ENCODE results near the gene KRTAP10-2.
"Not testable (repeated sequence)": the region's sequence is repeated elsewhere in the genome, so short reads cannot be mapped to it uniquely, and the experiment has no call there.

Gene KRTAP10-2

DNA sequence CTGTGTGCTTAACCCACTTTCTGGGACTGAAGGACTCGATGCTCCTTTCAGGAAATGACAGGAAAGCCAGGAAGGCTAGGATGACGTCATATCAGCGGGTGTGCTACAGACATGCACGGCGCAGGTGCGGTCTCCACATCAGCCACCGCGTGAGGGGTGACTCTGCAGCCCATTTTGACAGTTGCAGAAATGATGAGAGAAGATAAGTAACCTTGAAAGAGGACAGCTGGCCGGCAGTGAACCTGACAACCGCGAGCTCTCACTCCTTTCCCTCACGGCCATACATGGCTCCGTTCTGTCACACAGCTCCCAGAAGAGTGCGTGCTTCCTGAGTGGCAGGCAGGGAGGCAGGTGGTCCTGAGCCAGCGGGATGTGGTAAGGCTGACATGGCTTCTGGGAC, 30.8 kb upstream of the KRTAP10-2 start:
- no peak for ATAC-seq
- DNase-seq: no peak

DNA sequence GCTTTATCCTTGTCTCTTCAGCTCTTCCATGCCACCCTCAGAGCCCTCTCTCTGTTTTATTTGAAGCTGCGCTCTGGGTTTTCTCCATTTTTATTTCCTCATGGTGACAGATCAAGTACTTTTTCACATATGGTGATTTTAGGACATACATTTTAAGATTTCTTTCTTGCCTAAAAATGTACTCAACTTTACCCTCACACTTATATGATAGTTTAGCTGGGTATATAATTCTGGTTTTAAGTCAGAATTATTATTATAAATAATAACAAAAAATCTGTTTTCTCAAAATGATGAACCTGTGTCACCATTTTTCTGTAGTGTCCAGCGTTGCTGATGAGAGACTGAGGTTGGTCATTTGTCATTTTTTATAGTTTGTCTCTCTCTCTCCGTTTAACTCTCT, 29.9 kb upstream of the KRTAP10-2 start:
- no peak for DNase-seq
- ATAC-seq: no peak

DNA sequence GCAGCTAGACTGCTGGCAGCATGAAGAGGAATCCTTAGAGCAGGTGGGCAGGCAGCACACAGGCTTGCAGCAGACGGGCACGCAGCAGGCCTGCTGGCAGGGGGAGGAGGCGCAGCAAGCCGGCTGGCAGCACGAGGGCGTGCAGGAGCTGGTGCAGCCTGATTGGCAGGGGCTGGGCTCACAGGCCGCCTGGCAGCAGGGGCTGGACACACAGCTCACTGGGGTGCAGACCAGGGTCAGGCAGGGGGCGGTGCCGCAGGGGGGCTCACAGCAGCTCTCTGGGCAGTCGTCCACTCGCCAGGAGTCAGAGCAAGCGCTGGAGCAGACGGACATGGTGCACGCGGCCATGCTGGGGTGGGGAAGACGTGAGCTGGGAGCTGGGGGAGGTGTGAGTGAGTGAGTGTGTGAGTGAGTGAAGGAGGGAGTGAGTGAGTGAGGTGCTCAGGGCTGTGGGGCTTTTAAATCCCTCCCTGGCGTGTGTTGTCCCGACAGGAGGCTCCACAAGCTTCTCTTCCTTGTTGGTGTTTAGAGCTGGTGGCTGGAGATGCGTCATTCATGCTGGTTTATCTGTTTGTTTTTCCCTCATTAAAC, 29.0 kb upstream of the KRTAP10-2 start, which contains the start of gene KRTAP10-5:
KRTAP10-5 (minus strand) TSS at position 374 of the 591 bp plus-strand sequence; CDS start at position 348, 26 bp downstream.
- not testable (repeated sequence) for ATAC-seq, DNase-seq

DNA sequence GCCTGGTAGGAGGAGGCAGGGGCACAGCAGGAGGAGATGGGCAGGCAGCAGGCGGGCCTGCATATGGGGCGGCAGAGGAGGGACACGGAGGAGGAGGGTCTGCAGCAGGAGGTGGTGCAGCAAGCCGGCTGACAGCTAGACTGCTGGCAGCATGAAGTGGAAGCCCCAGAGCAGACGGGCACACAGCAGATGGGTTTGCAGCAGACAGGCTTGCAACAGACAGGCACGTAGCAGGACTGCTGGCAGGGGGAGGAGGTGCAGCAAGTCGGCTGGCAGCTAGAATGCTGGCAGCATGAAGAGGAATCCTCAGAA, 28.5 kb upstream of the KRTAP10-2 start:
- ATAC-seq (no peak), DNase-seq (no peak)

DNA sequence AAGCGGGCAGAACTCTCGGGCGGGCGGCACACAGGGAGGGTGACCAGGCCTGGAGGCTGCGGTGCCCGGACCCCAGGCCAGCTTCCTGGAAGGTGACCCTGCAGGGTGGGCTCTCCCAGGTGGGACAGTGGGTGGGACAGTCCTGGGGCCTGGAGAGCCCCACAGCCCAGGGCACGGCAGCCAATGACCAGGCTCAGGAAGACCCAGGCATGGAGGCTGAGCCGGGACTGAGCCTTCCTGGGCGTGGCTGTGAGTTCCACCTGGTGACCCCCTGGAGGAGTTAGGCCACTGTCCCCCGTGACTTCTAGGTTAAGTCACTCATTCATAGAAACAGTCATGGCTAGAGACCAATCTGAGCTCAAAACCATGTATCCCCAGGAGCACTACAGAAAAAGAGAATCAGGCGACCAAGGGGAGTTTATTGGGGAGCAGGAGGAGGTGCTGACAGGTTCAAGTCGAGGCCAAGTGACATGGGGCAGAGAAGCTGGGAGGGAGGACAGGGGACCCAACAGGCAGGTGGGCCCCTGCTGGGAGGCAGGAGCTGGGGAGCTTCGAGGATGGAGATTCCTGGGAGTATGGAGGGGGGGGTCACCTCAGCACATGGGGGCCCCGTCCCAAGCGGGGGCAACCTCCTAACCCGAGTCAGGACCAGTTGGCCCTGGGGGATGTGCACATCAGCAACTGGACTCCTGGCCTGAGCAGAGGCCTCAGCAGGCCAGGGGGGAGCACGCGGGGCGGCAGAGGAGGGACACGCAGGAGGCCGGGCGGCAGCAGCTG, 27.9 kb upstream of the KRTAP10-2 start:
- ATAC-seq (peak; percentile 19), DNase-seq (no peak)

DNA sequence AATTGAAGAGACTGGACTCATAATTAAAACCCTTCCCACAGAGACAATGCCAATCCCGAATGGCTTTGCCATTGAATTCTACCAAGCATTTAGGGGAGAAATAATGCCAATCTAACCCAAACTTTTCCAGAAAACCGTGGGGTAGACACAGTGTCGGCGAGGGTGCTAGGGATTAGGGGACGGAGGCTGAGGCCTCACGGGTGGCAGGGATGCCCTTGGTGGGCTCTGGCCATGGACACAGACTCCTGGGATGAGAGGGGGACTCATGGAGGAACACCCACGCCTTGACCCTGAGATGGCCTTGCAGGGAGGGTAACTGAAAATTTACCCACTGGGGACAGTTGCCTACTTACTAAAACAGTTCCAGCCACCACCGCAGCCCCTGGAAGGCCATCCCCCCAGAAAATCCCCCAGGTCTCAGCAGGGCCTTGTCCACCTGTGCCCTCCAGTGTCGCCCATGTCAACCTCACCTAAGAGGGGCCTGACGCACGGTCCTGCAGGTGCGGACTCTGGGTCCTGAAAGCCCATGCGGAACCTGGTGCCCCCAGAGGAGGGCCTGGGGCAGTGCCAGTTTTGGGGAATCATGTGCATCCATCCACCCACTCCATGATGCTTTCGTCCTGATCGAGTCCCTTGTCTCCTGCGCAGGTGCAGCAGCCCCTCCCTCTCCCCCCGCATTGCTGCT, 27.2 kb upstream of the KRTAP10-2 start:
- DNase-seq (no peak), ATAC-seq (no peak)

DNA sequence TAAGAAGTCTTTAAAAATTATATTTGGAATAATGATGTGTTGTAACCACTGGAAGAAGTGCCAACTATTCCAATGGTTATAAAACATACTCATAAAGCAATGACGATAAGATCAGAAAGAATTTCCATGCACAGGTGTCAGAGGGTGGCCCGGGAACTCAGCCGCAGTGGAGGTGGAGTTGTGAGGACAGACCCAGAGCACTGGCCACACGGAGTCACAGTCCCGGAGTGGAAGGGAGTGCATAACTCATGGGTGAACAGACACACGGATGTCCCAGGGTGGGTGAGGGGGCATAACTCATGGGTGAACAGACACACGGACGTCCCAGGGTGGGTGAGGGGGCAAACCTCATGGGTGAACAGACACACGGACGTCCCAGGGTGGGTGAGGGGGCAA, 24.7 kb upstream of the KRTAP10-2 start:
- DNase-seq: no peak
- no peak for ATAC-seq

DNA sequence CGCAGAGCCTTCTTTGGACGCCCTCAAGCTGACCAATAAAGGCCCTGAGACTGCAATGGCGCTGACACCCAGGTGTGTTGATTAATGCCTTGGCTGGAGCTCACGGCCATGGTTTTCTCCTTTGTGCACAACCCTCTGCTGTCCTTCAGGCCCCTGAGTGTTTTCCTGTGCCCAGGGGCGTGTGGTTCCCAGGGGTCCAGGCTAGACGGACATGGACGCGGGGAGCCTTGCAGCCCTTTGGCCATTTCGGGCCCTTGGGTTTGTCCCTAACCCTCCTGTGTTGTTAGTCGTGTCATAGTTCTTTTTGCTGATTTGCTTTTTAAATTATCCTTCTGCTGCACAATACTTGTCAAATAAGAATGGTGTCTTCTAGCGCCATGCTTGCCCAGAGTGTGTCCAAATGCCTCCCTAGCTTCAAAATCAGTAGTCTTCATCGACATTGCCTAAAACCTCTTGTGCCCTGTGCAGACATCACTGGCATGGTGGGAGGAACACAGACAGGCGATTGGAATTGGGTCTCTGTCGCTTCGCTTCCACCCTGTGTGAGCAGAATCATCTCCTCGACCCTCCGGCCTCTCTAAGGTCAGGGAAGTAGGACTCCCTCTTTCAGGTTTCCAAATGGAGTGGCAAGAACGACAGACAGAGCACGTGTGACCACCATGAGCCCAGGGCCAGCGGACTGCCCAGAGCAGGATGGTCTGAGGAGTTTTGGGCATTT, 24.2 kb upstream of the KRTAP10-2 start:
- ATAC-seq (no peak), DNase-seq (no peak)

DNA sequence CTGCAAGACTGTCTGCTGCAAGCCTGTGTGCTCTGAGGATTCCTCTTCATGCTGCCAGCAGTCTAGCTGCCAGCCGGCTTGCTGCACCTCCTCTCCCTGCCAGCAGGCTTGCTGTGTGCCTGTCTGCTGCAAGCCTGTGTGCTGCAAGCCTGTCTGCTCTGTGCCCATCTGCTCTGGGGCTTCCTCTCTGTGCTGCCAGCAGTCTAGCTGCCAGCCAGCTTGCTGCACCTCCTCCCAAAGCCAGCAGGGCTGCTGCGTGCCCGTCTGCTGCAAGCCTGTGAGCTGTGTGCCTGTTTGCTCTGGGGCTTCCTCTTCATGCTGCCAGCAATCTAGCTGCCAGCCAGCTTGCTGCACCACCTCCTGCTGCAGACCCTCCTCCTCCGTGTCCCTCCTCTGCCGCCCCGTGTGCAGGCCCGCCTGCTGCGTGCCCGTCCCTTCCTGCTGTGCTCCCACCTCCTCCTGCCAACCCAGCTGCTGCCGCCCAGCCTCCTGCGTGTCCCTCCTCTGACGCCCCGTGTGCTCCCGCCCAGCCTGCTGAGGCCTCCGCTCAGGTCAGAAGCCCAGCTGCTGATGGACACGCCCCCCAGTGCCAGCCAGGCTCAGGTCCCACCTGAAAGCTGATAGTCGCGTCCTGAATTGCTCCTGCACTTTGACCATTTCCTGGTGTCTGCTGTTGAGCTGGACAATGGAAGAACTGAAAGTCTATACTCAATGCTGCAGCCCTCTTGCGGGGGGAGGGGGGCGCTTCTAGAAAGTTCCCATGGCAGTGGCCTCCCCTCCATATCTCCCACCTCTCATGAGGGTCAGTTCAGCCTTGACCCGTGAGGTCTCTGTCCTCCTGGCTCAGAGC, 23.4 kb upstream of the KRTAP10-2 start:
- no peak for DNase-seq
- no peak for ATAC-seq

DNA sequence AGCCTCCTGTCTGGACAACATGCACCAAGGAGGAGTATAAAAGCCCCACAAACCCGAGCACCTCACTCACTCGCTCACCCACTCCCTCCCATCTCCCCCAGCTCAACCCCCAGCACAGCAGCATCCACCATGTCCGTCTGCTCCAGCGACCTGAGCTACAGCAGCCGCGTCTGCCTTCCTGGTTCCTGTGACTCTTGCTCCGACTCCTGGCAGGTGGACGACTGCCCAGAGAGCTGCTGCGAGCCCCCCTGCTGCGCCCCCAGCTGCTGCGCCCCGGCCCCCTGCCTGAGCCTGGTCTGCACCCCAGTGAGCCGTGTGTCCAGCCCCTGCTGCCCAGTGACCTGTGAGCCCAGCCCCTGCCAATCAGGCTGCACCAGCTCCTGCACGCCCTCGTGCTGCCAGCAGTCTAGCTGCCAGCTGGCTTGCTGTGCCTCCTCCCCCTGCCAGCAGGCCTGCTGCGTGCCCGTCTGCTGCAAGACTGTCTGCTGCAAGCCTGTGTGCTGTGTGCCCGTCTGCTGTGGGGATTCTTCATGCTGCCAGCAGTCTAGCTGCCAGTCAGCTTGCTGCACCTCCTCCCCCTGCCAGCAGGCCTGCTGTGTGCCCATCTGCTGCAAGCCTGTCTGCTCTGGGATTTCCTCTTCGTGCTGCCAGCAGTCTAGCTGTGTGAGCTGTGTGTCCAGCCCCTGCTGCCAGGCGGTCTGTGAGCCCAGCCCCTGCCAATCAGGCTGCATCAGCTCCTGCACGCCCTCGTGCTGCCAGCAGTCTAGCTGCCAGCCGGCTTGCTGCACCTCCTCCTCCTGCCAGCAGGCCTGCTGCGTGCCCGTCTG, 22.5 kb upstream of the KRTAP10-2 start, which contains the start of gene KRTAP10-4:
KRTAP10-4 (plus strand) TSS at position 100 of the 827 bp plus-strand sequence; CDS start at position 130, 30 bp downstream.
- not testable (repeated sequence) for ATAC-seq, DNase-seq

DNA sequence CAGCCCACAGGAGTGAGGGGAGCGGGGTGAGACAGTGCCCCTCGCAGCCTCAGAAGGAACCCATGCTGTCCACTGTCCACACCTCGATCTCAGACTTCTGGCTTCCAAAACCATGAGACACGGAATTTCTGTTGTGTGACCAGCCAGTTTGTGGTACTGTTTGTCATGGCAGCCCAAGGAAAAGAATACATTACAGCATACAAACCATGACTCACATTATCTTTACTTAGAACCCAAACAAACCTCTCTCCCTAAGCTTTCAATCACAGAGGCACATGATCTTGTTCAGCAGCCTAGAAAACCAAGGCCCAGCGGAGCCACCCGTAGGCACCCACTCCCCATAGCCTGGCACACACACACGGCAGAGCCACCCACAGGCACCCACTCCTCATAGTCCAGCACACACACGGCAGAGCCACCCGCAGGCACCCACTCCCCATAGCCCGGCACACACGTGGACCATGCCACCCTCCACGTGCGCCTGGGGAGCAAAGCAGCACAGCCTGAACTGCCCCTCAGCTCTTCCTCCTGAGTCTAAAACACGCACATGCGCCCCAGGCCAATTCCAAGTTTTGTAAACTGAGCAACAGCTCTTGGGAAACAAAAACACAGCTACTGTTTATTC, 21.8 kb upstream of the KRTAP10-2 start:
- ATAC-seq (no peak), DNase-seq (no peak)

DNA sequence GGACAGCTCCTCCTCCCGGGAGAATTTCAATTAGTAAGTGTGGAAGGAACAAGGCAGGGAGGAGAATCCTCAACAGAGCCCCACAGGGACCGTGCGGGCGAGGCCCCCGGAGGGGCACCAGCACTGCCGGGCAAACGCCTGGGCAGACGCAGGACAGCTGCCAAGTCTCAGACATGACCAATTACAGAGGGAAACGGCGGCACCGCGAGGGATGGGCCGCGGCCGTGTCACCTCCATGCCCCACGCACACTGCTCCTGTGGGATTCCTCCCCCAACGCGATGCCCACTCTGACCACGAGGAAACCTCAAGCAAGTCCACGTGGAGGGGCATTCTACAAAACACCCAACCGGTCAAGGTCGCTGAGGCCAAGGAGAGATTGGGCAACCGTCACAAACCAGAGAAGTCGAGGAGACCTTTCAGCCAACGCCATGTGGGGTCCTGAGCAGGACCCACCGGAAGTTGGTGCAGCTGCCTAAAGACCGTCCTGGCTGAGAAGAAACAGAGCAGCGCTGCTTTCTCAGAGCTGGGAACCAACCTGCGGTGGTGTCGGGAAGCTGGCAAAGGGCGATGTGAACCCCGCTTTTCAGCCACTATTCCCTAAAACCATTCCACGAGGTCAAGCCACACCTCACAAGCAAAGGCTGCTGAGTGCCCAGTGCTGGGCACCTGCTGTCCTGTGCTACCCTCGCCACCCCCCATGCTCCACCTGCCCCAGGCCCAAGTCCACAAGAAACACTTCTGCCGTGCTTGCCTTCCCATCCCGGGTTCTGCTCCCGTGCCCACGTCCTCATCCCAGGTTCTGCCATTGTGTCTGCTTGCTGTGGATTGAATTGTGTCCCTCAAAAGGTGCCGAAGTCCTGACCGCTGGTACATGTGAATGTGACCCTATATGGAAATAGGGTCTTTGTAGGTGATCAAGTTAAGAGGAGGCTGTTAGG, 20.8 kb upstream of the KRTAP10-2 start:
- no peak for DNase-seq
- no peak for ATAC-seq

DNA sequence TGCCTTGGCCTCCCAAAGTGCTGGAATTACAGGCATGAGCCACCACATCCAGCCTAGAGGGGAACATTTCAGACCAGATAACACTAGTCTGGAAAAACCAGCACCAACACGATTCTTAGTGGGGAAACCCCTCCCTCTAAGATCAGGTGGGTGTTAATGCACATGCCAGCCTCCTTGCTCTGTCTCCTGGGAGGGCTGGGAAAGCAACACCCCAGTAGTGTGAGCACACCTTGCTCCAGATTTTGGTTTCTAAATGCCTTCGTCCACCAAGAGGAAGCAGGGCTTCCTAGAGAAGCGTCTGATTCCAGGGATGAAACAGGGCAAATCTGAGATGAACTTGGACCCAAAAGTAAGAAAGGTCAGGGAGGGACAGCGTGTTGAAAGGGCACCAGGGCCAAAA, 20.0 kb upstream of the KRTAP10-2 start:
- DNase-seq (no peak), ATAC-seq (no peak)

DNA sequence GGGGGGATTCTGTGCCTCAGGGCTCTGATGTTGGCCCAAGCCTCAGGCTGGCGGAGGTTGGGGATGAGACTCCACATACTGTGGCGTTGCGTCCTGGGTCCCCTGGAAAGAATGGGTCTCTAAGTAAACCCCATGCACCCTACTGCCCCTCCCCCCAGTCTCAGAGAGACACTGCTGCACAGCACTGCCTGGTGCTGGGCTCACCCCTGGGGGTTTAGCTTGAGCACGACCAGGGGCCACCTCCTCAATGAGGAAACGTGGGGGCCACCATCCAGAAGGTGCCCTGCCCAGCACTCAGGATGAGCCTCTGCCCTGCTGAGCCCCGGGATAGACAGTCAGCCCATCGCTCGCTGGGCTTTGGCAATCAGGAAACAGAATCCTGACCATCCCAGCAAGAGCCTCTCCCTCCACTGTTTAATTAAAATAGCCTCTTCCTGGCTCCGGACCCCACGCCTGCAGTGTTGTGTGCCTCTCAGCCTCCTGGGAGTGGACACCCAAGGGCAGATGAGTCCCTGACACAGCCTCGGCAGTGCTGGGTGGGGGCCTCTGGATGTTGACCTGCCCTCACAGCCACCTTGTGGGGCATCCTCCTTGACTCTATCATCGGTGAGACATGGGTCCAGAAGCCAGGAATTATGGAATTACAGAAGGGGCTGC, 18.7 kb upstream of the KRTAP10-2 start:
- no peak for DNase-seq

DNA sequence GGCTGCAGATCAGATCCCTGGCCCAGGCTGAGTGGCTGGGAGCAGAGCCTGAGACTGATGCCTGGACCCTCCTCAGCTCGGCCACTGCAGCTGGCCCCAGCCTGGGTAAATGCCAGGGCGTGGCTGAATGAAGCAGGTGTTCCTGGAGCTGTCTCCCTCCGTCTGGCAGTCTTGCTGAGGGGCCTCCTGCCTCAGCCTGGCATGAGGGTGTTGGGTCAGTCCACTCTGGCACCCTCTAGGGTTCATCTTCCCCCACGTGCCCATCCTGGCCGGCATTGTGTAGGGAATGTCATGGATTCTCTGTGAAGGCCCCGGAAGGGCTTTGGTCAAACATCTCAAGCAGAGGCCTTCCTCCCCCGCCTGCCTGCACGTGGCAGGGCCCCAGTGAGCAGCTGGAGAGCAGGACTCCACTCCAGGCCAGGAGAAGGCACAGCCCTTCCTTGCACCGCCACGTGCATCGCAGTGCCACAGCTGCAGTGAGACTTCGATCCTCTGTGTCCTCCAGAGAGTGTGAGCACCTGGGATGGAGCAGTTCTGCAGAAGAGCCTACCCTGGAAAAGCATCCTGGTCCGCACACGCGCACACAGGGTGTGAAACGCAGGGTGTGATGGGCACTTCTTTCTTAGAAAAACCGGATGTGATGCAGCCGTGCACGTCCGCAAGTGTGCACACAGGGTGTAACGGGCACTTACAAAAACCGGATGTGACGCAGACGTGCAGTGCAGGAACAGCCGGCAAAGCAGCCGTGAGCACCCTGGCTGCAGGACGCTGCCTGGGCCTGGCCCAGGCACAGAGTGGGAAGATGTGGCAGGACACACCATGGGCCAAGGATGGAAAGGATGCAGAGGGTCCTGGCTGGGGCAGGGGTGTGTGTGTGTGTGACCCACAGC, 17.6 kb upstream of the KRTAP10-2 start:
- no peak for DNase-seq
- ATAC-seq: peak; percentile 28

More for the DNA sequence above, 18.7 kb upstream of the KRTAP10-2 start:
- no peak for ATAC-seq

DNA sequence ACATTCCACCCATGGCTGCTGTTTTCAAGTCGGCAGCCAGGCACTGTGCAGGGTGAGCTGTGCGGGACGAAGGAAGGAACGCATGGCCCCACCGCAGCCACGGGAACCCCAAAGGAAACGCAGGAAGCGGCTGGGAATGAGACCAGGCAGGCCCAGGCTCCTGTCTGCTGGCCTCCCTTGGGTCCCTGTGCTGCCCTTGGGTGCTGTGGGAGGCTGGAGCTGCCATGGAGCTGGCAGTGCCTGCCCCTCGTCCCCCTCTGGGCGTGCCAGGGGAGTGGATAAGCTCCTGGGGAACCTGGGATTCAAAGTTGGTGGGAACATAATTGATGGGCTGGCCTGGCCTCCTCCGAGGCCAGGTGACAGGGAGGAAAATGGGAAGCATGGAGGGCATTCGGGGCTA, 17.0 kb upstream of the KRTAP10-2 start:
- ATAC-seq (no peak), DNase-seq (no peak)

DNA sequence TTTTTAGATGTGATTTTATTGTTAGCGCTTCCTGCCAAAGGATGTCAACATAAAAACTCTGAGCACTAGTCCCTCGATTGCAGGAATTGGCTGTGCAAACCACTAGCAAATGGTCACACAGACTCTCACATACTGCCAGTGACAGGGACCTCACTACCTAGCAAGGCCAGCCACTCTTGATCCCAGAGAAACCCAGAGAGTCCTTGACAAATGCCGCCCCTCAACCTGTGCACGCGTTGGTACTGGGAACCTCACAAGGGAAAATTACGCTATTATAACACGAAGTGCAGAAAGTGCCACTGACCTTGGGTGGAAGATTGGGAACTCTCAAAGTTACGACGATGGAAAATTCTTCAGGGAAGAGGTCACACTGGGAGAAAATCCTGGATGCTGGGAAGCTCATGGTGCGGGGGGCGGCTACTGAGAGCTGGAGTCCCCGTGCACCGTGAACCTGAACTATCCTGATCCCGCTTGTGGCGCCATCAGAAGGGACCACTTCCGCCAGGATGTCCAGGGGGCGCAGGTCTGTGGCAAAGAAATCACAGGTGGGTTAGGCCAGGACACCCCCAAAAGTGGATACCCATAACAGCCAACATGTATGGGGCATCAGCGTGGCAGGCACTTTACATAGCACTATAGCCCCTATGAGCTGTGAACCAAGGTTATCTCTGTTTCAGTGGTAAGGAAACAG, 16.3 kb upstream of the KRTAP10-2 start:
- DNase-seq (no peak), ATAC-seq (no peak)

Measured in stimulated activated naive CD8-positive, alpha-beta T cell treated with anti-CD3 and anti-CD28 coated beads, Interleukin-15, Interleukin-2, amounts not matched to agents 100 U/mL and 50 U/mL, for 24 hours (primary cell).